H9 (cell line): Measurements from ENCODE around the gene PNMA6F. TPM values are rescaled to one million over a fixed set of nuclear protein-coding genes. Genes with fewer than 3 reads are reported as not detected.

ENCODE experiments used
- DNase-seq: peaks from one replicate; pipeline ENCODE4 v3.0.0-alpha.2; 2017
- H2AFZ ChIP-seq: one replicate; pipeline ENCODE4 v1.6.1; 2013; ENCODE audit warnings: mild to moderate bottlenecking, low read length, control low read depth, moderate library complexity
- H2AK5ac ChIP-seq: 2 replicates; pipeline ENCODE4 v1.6.1; 2013; ENCODE audit warnings: low read length, control low read depth, mixed read lengths; ENCODE audit not compliant: insufficient read length
- H2BK120ac ChIP-seq: one replicate; pipeline ENCODE4 v1.6.1; 2013; ENCODE audit warnings: low read depth, mild to moderate bottlenecking, low read length, control low read depth, inconsistent platforms; ENCODE audit not compliant: poor library complexity, severe bottlenecking
- H2BK12ac ChIP-seq: 2 replicates; pipeline ENCODE4 v1.6.1; 2013; ENCODE audit warnings: low read length, control low read depth, mixed read lengths, low read depth; ENCODE audit not compliant: insufficient read length
- H2BK15ac ChIP-seq: 2 replicates; pipeline ENCODE4 v1.6.1; 2013; ENCODE audit warnings: low read depth, low read length, control low read depth
- H2BK20ac ChIP-seq: one replicate; pipeline ENCODE4 v1.6.1; 2013; ENCODE audit warnings: low read depth, mild to moderate bottlenecking, low read length, control low read depth, inconsistent platforms; ENCODE audit not compliant: poor library complexity, severe bottlenecking
- H2BK5ac ChIP-seq: 2 replicates; pipeline ENCODE4 v1.6.1; 2013; ENCODE audit warnings: low read length, control low read depth, mixed read lengths; ENCODE audit not compliant: insufficient read length
- H3K14ac ChIP-seq: 2 replicates; pipeline ENCODE4 v1.6.1; 2013; ENCODE audit warnings: low read length, control low read depth; ENCODE audit not compliant: insufficient read depth
- H3K18ac ChIP-seq: 2 replicates; pipeline ENCODE4 v1.6.1; 2013; ENCODE audit warnings: low read depth, mild to moderate bottlenecking, mixed read lengths, low read length, control low read depth; ENCODE audit not compliant: insufficient read length
- H3K23ac ChIP-seq: 2 replicates; pipeline ENCODE4 v1.6.1; 2013; ENCODE audit warnings: low read length, control low read depth, mixed read lengths, low read depth; ENCODE audit not compliant: insufficient read length
- H3K23me2 ChIP-seq: 2 replicates; pipeline ENCODE4 v1.6.1; 2013; ENCODE audit warnings: low read depth, mild to moderate bottlenecking, mixed read lengths, low read length, control low read depth; ENCODE audit not compliant: insufficient read length, poor library complexity, severe bottlenecking
- H3K27ac ChIP-seq: 2 replicates; pipeline ENCODE4 v1.5.1; 2013; ENCODE audit warnings: low read length, control low read depth, mixed read lengths, low read depth; ENCODE audit not compliant: insufficient read length
- H3K27me3 ChIP-seq: 2 replicates; pipeline ENCODE4 v1.6.1; 2013; ENCODE audit warnings: low read length, control low read depth, inconsistent platforms; ENCODE audit not compliant: insufficient read depth
- H3K4ac ChIP-seq: 2 replicates; pipeline ENCODE4 v1.6.1; 2013; ENCODE audit warnings: low read depth, mild to moderate bottlenecking, control low read depth, inconsistent platforms, low read length, moderate library complexity
- H3K4me1 ChIP-seq: 2 replicates; pipeline ENCODE4 v1.6.1; 2013; ENCODE audit warnings: low read length, control low read depth, inconsistent platforms; ENCODE audit not compliant: insufficient read depth
- H3K4me2 ChIP-seq: 2 replicates; pipeline ENCODE4 v1.6.1; 2013; ENCODE audit warnings: low read length, control low read depth, mixed read lengths; ENCODE audit not compliant: insufficient read length, insufficient read depth
- H3K56ac ChIP-seq: 2 replicates; pipeline ENCODE4 v1.6.1; 2013; ENCODE audit warnings: low read depth, mild to moderate bottlenecking, mixed read lengths, low read length, control low read depth; ENCODE audit not compliant: insufficient read length
- H3K79me1 ChIP-seq: 2 replicates; pipeline ENCODE4 v1.6.1; 2013; ENCODE audit warnings: low read depth, mild to moderate bottlenecking, moderate library complexity, low read length, control low read depth, inconsistent platforms; ENCODE audit not compliant: insufficient read depth, poor library complexity, severe bottlenecking
- H3K79me2 ChIP-seq: 2 replicates; pipeline ENCODE4 v1.6.1; 2013; ENCODE audit warnings: low read length, control low read depth, inconsistent platforms; ENCODE audit not compliant: insufficient read depth
- H3K9ac ChIP-seq: 2 replicates; pipeline ENCODE4 v1.6.1; 2013; ENCODE audit warnings: low read length, control low read depth, mixed read lengths; ENCODE audit not compliant: insufficient read length; ENCODE audit errors: extremely low read depth
- H3K9me3 ChIP-seq: one replicate; pipeline ENCODE4 v1.6.1; 2013; ENCODE audit warnings: low read depth, low read length, inconsistent platforms; ENCODE audit not compliant: control insufficient read depth
- H3T11ph ChIP-seq: one replicate; pipeline ENCODE4 v1.6.1; 2013; ENCODE audit warnings: mild to moderate bottlenecking, low read length, control low read depth, inconsistent platforms
- H4K20me1 ChIP-seq: one replicate; pipeline ENCODE4 v1.6.1; 2013; ENCODE audit not compliant: control insufficient read depth, insufficient read length, insufficient read depth
- H4K5ac ChIP-seq: 2 replicates; pipeline ENCODE4 v1.6.1; 2013; ENCODE audit warnings: low read depth, mild to moderate bottlenecking, mixed read lengths, low read length, control low read depth; ENCODE audit not compliant: insufficient read length
- H4K8ac ChIP-seq: replicated peaks from 2 replicates; pipeline ENCODE4 v1.6.1; 2013; ENCODE audit warnings: low read length, control low read depth, mixed read lengths, low read depth; ENCODE audit not compliant: insufficient read length
- H4K91ac ChIP-seq: 2 replicates; pipeline ENCODE4 v1.6.1; 2013; ENCODE audit warnings: low read depth, mild to moderate bottlenecking, moderate library complexity, mixed read lengths, low read length, control low read depth; ENCODE audit not compliant: insufficient read length
- H3K27ac Mint-ChIP-seq, 3 experiments: 2 replicates in 2 of 3; 3 replicates in 1 of 3; pipeline ENCODE4 v1.8.0; 2020 to 2021; ENCODE audit warnings: mixed read lengths in 3 of 3, mild to moderate bottlenecking in 1 of 3, moderate library complexity in 1 of 3
- H3K27me3 Mint-ChIP-seq: 2 replicates; pipeline ENCODE4 v1.8.0; 2021; ENCODE audit warnings: low read depth, mild to moderate bottlenecking, moderate library complexity, mixed read lengths
- H3K36me3 Mint-ChIP-seq, 3 experiments: 2 replicates in 2 of 3; 3 replicates in 1 of 3; pipeline ENCODE4 v1.8.0; 2020 to 2021; ENCODE audit warnings: low read depth in 3 of 3, mixed read lengths in 3 of 3; ENCODE audit not compliant: insufficient read depth in 1 of 3
- H3K4me1 Mint-ChIP-seq, 2 experiments: 2 replicates each; pipeline ENCODE4 v1.8.0; 2020; ENCODE audit warnings: mixed read lengths in 2 of 2
- H3K4me3 Mint-ChIP-seq, 2 experiments: 2 replicates in 1 of 2; 3 replicates in 1 of 2; pipeline ENCODE4 v1.8.0; 2020 to 2021; ENCODE audit warnings: mild to moderate bottlenecking in 2 of 2, mixed read lengths in 2 of 2, moderate library complexity in 1 of 2
- H3K9me3 Mint-ChIP-seq, 2 experiments: 2 replicates in 1 of 2; 3 replicates in 1 of 2; pipeline ENCODE4 v1.8.0; 2020; ENCODE audit warnings: mild to moderate bottlenecking in 2 of 2, mixed read lengths in 2 of 2, moderate library complexity in 1 of 2
- CTCF ChIP-seq: fragments of 200-600 bp; sonication (generic); conservative IDR thresholded peaks from 3 replicates; pipeline ENCODE4 v1.8.0; 2021; ENCODE audit warnings: antibody characterized with exemption, mild to moderate bottlenecking
- WGBS: extraction: QIAGEN DNeasy Blood & Tissue Kit; methylation state at CpG from one replicate; pipeline ENCODE4 v1.1.7; 2013; ENCODE audit warnings: missing lambda C conversion rate, low lambda C conversion rate, mixed read lengths; ENCODE audit not compliant: insufficient read length; ENCODE audit errors: extremely low coverage; 5-methylcytosine and 5-hydroxymethylcytosine counted together
- total RNA-seq: library from RNA; stranded (reverse); gene quantifications from 2 replicates; pipeline ENCODE4 v1.2.1, GENCODE V29; 2021

PNMA6F gene
- total RNA-seq, 1 experiment from 2014 or later = not detected

GRCh38 chrX:153365670-153366069 lies 44.1 kb upstream of the PNMA6F start:
- Histone ChIP-seq H3T11ph (no peak overlapping the region), H3K79me1 (no peaks in the 10 kb centered on the region), H3K4ac (no peak overlapping the region), H3K23ac (no peak overlapping the region), H3K79me2 (no peaks in the 10 kb centered on the region), H3K23me2 (no peaks in the 10 kb centered on the region), H2BK12ac (no peak overlapping the region), H3K14ac (no peak overlapping the region), H4K91ac (no peak overlapping the region), H2AFZ (no peak overlapping the region), H3K4me2 (no peak overlapping the region), H4K20me1 (no peaks in the 10 kb centered on the region), H3K4me1 (no peaks in the 10 kb centered on the region), H3K27me3 (no peaks in the 10 kb centered on the region), H2AK5ac (no peak overlapping the region), H3K27ac (no peak overlapping the region), H4K8ac (no peak overlapping the region), H3K9me3 (peaks cover 18% of the 10 kb centered on the region), H2BK15ac (no peak overlapping the region), H2BK5ac (no peak overlapping the region), H4K5ac (no peak overlapping the region), H3K56ac (no peak overlapping the region), H2BK20ac (no peak overlapping the region), H2BK120ac (no peak overlapping the region), H3K18ac (no peak overlapping the region), H3K9ac (no peak overlapping the region)
- no CpG with 5 or more reads among the region's 4 CpGs for WGBS
- H3K9me3 Mint-ChIP-seq = peaks cover 65 to 75% of the 10 kb centered on the region in 2 experiments
- H3K27me3 Mint-ChIP-seq = peaks cover 9% of the 10 kb centered on the region
- no peak for DNase-seq
- TF ChIP-seq CTCF = no peak
- no peak overlapping the region for H3K4me3 Mint-ChIP-seq
- no peak overlapping the region for H3K27ac Mint-ChIP-seq
- H3K4me1 Mint-ChIP-seq = no peaks in the 10 kb centered on the region
- no peaks in the 10 kb centered on the region for H3K36me3 Mint-ChIP-seq
